GM23338 (cell line): ENCODE measurements around the gene ZNF77. TPM values are rescaled to one million over a fixed set of nuclear protein-coding genes. Genes with fewer than 3 reads are reported as not detected.

Experiments used
- ATAC-seq: fragments of 200-7000 bp; cut with Tn5 transposase; 3 replicates; pipeline ENCODE4 v1.9.1; 2020
- DNase-seq: peaks from one replicate; pipeline ENCODE4 v3.0.0-alpha.2; 2015; ENCODE audit warnings: low spot score
- H2AFZ ChIP-seq: fragments of 200-600 bp; sonication (generic); 2 replicates; pipeline ENCODE4 v1.8.0; 2016; ENCODE audit warnings: antibody characterized with exemption, mild to moderate bottlenecking, moderate library complexity
- H3F3A ChIP-seq: fragments of 200-600 bp; sonication (generic); replicated peaks from 2 replicates; pipeline ENCODE4 v1.8.0; 2017; ENCODE audit warnings: antibody characterized with exemption, mixed run types, low read depth
- H3K27ac ChIP-seq: fragments of 200-600 bp; sonication (generic); 2 replicates; pipeline ENCODE4 v1.6.1; 2016; ENCODE audit warnings: low read depth
- H3K27me3 ChIP-seq: fragments of 200-600 bp; sonication (generic); 2 replicates; pipeline ENCODE4 v1.8.0; 2016; ENCODE audit warnings: mild to moderate bottlenecking, mixed run types, moderate library complexity; ENCODE audit not compliant: insufficient read depth
- H3K36me3 ChIP-seq: fragments of 200-600 bp; sonication (generic); 2 replicates; pipeline ENCODE4 v1.8.0; 2016; ENCODE audit warnings: mild to moderate bottlenecking; ENCODE audit not compliant: insufficient read depth
- H3K4me1 ChIP-seq: fragments of 200-600 bp; sonication (generic); 2 replicates; pipeline ENCODE4 v1.8.0; 2016; ENCODE audit warnings: mild to moderate bottlenecking, moderate library complexity; ENCODE audit not compliant: insufficient read depth
- H3K4me2 ChIP-seq: fragments of 200-600 bp; sonication (generic); 2 replicates; pipeline ENCODE4 v1.7.1; 2017; ENCODE audit warnings: mixed run types
- H3K4me3 ChIP-seq: fragments of 200-600 bp; sonication (generic); 2 replicates; pipeline ENCODE4 v1.6.1; 2016; ENCODE audit warnings: mixed run types
- H3K79me2 ChIP-seq: fragments of 200-600 bp; sonication (generic); replicated peaks from 2 replicates; pipeline ENCODE4 v1.8.0; 2017; ENCODE audit warnings: mild to moderate bottlenecking; ENCODE audit not compliant: insufficient read depth
- H3K9me2 ChIP-seq: fragments of 200-600 bp; sonication (generic); 2 replicates; pipeline ENCODE4 v1.8.0; 2017; ENCODE audit not compliant: insufficient read depth
- H4K20me1 ChIP-seq: fragments of 200-600 bp; sonication (generic); replicated peaks from 2 replicates; pipeline ENCODE4 v1.8.0; 2017; ENCODE audit warnings: mild to moderate bottlenecking; ENCODE audit not compliant: insufficient read depth
- H3K27ac Mint-ChIP-seq: 2 replicates; pipeline ENCODE4 v1.8.0; 2020; ENCODE audit warnings: inconsistent platforms, mild to moderate bottlenecking, moderate library complexity, mixed read lengths
- H3K27me3 Mint-ChIP-seq: 3 replicates; pipeline ENCODE4 v1.8.0; 2022; ENCODE audit warnings: low read depth, mild to moderate bottlenecking, moderate library complexity, mixed read lengths, inconsistent platforms; ENCODE audit not compliant: insufficient read depth, poor library complexity
- H3K36me3 Mint-ChIP-seq: 3 replicates; pipeline ENCODE4 v1.8.0; 2021; ENCODE audit warnings: low read depth, mild to moderate bottlenecking, inconsistent platforms, moderate library complexity, mixed read lengths
- H3K4me1 Mint-ChIP-seq: 3 replicates; pipeline ENCODE4 v1.8.0; 2020; ENCODE audit warnings: mild to moderate bottlenecking, inconsistent platforms, mixed read lengths
- H3K4me3 Mint-ChIP-seq: 3 replicates; pipeline ENCODE4 v1.8.0; 2021; ENCODE audit warnings: moderate library complexity, mild to moderate bottlenecking, inconsistent platforms, mixed read lengths
- H3K9me3 Mint-ChIP-seq: 3 replicates; pipeline ENCODE4 v1.8.0; 2020; ENCODE audit warnings: moderate library complexity, mild to moderate bottlenecking, inconsistent platforms, mixed read lengths
- EZH2 ChIP-seq: fragments of 200-600 bp; sonication (generic); IDR thresholded peaks from one replicate; pipeline ENCODE4 v1.8.0; 2017; ENCODE audit warnings: antibody characterized with exemption, mild to moderate bottlenecking, low read depth; ENCODE audit not compliant: unreplicated experiment
- EZH2phosphoT487 ChIP-seq: fragments of 200-600 bp; sonication (generic); IDR thresholded peaks from one replicate; pipeline ENCODE4 v1.8.1; 2018; ENCODE audit warnings: antibody characterized with exemption; ENCODE audit not compliant: unreplicated experiment
- NANOG ChIP-seq: IDR thresholded peaks from 2 replicates; pipeline ENCODE4 v1.6.1; 2016; ENCODE audit warnings: antibody characterized with exemption, borderline replicate concordance
- POLR2AphosphoS5 ChIP-seq: IDR thresholded peaks from 2 replicates; pipeline ENCODE4 v1.6.1; 2016; ENCODE audit warnings: antibody characterized with exemption, low read depth
- STAT1 ChIP-seq: IDR thresholded peaks from one replicate; pipeline ENCODE4 v1.6.1; 2016; ENCODE audit warnings: antibody characterized with exemption; ENCODE audit not compliant: unreplicated experiment
- ZNF114 ChIP-seq: fragments of 250-450 bp; sonication (Bioruptor Pico); IDR thresholded peaks from 2 replicates; pipeline ENCODE4 v1.5.0; 2020; ENCODE audit warnings: mild to moderate bottlenecking, moderate library complexity
- ZNF331 ChIP-seq: fragments of 250-450 bp; sonication (Bioruptor Pico); IDR thresholded peaks from 2 replicates; pipeline ENCODE4 v1.5.0; 2020; ENCODE audit warnings: low read depth, mild to moderate bottlenecking, moderate library complexity
- polyA plus RNA-seq: library from polyadenylated mRNA; unstranded; fragments of >200 nt; fragmentation: Nextera tagmentation; extraction: Ambion mirVana; gene quantifications from 2 replicates; pipeline ENCODE4 v1.2.1, GENCODE V29; 2016
- total RNA-seq: library from RNA; depleted of rRNA; stranded (reverse); fragments of >200 nt; shearing (Covaris generic); gene quantifications from 2 replicates; pipeline ENCODE4 v1.2.3, GENCODE V29; 2014
- TF ChIP-seq, protein P1 (sequence below): IDR thresholded peaks from one replicate; pipeline ENCODE4 v1.6.1; 2018; ENCODE audit warnings: antibody characterized with exemption; ENCODE audit not compliant: unreplicated experiment
- TF ChIP-seq, protein P2 (sequence below): fragments of 250-450 bp; sonication (Bioruptor Pico); IDR thresholded peaks from 2 replicates; pipeline ENCODE4 v1.5.0; 2020; ENCODE audit warnings: mild to moderate bottlenecking, moderate library complexity

Gene ZNF77
- total and polyA plus RNA-seq, 2 experiments from 2014 or later, result 3.3 to 4.5 TPM

DNA sequence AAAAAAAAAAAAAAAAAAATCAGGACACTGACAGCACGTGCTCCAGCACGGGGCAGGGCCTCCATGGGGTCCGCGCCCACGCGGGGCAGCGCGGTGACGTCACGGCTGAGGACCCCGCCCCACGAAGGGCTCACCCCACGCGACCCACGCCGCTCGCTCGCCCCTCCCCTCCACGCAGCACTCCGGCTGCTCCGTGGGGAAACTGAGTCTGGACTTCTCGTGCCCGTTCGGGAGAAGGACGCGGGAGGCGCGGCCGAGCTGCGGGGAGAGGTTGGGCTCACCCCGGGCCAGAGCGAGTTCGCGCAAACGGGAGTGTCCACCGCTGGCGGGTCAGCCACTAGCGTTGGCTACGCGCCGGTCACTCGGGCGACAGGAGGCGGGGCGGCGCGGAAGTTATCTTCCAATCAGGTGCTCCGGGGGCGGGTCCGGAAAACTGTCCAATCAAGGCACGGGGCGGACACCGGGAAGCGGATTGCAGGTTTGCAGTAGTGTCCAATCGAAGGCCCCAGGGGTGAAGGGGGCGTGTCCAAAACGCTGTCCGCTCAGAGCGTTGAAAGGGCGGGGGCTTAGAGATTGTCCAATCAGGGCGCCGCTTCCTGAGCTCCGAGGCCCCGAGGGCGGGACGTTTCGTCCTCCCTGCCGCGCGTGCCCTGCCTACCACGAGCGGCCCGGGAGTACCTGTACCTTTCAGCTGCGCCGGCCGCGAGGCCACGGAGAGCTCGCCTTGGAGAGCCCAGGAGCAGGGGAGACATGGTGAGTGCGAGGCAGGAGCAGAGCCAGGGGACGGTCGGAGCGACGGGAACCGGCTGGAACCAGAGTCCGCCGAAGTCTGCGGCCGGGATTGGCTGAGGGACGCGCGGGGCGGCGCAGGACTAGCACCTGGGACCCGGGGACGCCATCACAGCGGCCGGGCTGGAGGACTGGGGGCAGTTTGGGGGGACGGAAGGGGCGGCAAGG lies 44.2 kb downstream of the ZNF77 start, which contains the start of gene ZNF57:
ZNF57 (plus strand) TSS at position 633 of the 957 bp plus-strand sequence; CDS start at position 751, 118 bp downstream.
- H3K36me3 Mint-ChIP-seq, result peaks cover 30% of the 10 kb centered on the region
- H3K4me1 Mint-ChIP-seq, result no peaks in the 10 kb centered on the region
- DNase-seq, result peak; percentile 100
- Histone ChIP-seq H3K27me3 (no peaks in the 10 kb centered on the region), H3K79me2 (peaks cover 43% of the 10 kb centered on the region), H3F3A (no peaks in the 10 kb centered on the region), H3K9me2 (no peaks in the 10 kb centered on the region), H3K4me3 (peak within 1 kb of the TSS; percentile 78), H3K27ac (no peak within 1 kb of the TSS), H3K36me3 (no peaks in the 10 kb centered on the region), H4K20me1 (no peaks in the 10 kb centered on the region; the same call in none of the 2 replicates), H2AFZ (no peak within 1 kb of the TSS), H3K4me2 (peak within 1 kb of the TSS; percentile 80), H3K4me1 (no peaks in the 10 kb centered on the region)
- TF ChIP-seq POLR2AphosphoS5, result peak; percentile 73
- TF ChIP-seq EZH2phosphoT487, result no peak
- peak within 1 kb of the TSS; percentile 37; the same call in 2 of the 3 replicates for H3K4me3 Mint-ChIP-seq
- peak; percentile 42 for ATAC-seq
- H3K9me3 Mint-ChIP-seq, result peaks cover 77% of the 10 kb centered on the region
- H3K27me3 Mint-ChIP-seq, result peaks cover 2% of the 10 kb centered on the region
- H3K27ac Mint-ChIP-seq, result no peak within 1 kb of the TSS

DNA sequence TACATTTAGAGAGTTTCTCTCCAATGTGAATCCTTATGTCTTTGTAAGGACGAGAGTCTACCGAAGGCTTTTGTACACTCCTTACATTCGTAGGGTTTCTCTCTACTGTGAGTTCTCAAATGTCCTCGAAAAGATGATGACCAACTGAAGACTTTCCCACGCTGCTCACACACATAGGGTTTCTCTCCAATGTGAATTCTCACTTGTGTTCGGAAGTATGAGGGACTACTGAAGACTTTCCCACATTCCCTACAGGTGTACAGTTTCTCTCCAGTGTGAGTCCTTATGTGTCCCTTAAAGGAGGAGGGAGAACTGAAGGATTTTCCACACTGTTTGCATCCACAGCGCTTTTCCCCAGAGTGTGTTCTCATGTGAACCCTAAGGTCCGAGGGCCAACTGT lies 48.1 kb downstream of the ZNF77 start:
- Mint-ChIP-seq H3K36me3 (peaks cover 22% of the 10 kb centered on the region), H3K27me3 (no peaks in the 10 kb centered on the region), H3K4me3 (no peak overlapping the region), H3K4me1 (no peaks in the 10 kb centered on the region), H3K9me3 (peaks cover 80% of the 10 kb centered on the region), H3K27ac (no peak overlapping the region)
- Histone ChIP-seq H3K4me3 (no peak overlapping the region), H3K4me1 (no peaks in the 10 kb centered on the region), H3K4me2 (no peak overlapping the region), H3K36me3 (no peaks in the 10 kb centered on the region), H3K79me2 (peaks cover 5% of the 10 kb centered on the region), H3K9me2 (no peaks in the 10 kb centered on the region), H3K27ac (no peak overlapping the region), H2AFZ (no peak overlapping the region), H4K20me1 (no peaks in the 10 kb centered on the region), H3F3A (no peaks in the 10 kb centered on the region), H3K27me3 (no peaks in the 10 kb centered on the region)
- no peak for ATAC-seq
- no peak for DNase-seq
- no peak for TF ChIP-seq STAT1
- TF ChIP-seq EZH2, result no peak
- TF ChIP-seq, protein P1, sequence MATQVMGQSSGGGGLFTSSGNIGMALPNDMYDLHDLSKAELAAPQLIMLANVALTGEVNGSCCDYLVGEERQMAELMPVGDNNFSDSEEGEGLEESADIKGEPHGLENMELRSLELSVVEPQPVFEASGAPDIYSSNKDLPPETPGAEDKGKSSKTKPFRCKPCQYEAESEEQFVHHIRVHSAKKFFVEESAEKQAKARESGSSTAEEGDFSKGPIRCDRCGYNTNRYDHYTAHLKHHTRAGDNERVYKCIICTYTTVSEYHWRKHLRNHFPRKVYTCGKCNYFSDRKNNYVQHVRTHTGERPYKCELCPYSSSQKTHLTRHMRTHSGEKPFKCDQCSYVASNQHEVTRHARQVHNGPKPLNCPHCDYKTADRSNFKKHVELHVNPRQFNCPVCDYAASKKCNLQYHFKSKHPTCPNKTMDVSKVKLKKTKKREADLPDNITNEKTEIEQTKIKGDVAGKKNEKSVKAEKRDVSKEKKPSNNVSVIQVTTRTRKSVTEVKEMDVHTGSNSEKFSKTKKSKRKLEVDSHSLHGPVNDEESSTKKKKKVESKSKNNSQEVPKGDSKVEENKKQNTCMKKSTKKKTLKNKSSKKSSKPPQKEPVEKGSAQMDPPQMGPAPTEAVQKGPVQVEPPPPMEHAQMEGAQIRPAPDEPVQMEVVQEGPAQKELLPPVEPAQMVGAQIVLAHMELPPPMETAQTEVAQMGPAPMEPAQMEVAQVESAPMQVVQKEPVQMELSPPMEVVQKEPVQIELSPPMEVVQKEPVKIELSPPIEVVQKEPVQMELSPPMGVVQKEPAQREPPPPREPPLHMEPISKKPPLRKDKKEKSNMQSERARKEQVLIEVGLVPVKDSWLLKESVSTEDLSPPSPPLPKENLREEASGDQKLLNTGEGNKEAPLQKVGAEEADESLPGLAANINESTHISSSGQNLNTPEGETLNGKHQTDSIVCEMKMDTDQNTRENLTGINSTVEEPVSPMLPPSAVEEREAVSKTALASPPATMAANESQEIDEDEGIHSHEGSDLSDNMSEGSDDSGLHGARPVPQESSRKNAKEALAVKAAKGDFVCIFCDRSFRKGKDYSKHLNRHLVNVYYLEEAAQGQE, result no peak
- no peak for TF ChIP-seq POLR2AphosphoS5
- no peak for TF ChIP-seq NANOG
- TF ChIP-seq, protein P2, sequence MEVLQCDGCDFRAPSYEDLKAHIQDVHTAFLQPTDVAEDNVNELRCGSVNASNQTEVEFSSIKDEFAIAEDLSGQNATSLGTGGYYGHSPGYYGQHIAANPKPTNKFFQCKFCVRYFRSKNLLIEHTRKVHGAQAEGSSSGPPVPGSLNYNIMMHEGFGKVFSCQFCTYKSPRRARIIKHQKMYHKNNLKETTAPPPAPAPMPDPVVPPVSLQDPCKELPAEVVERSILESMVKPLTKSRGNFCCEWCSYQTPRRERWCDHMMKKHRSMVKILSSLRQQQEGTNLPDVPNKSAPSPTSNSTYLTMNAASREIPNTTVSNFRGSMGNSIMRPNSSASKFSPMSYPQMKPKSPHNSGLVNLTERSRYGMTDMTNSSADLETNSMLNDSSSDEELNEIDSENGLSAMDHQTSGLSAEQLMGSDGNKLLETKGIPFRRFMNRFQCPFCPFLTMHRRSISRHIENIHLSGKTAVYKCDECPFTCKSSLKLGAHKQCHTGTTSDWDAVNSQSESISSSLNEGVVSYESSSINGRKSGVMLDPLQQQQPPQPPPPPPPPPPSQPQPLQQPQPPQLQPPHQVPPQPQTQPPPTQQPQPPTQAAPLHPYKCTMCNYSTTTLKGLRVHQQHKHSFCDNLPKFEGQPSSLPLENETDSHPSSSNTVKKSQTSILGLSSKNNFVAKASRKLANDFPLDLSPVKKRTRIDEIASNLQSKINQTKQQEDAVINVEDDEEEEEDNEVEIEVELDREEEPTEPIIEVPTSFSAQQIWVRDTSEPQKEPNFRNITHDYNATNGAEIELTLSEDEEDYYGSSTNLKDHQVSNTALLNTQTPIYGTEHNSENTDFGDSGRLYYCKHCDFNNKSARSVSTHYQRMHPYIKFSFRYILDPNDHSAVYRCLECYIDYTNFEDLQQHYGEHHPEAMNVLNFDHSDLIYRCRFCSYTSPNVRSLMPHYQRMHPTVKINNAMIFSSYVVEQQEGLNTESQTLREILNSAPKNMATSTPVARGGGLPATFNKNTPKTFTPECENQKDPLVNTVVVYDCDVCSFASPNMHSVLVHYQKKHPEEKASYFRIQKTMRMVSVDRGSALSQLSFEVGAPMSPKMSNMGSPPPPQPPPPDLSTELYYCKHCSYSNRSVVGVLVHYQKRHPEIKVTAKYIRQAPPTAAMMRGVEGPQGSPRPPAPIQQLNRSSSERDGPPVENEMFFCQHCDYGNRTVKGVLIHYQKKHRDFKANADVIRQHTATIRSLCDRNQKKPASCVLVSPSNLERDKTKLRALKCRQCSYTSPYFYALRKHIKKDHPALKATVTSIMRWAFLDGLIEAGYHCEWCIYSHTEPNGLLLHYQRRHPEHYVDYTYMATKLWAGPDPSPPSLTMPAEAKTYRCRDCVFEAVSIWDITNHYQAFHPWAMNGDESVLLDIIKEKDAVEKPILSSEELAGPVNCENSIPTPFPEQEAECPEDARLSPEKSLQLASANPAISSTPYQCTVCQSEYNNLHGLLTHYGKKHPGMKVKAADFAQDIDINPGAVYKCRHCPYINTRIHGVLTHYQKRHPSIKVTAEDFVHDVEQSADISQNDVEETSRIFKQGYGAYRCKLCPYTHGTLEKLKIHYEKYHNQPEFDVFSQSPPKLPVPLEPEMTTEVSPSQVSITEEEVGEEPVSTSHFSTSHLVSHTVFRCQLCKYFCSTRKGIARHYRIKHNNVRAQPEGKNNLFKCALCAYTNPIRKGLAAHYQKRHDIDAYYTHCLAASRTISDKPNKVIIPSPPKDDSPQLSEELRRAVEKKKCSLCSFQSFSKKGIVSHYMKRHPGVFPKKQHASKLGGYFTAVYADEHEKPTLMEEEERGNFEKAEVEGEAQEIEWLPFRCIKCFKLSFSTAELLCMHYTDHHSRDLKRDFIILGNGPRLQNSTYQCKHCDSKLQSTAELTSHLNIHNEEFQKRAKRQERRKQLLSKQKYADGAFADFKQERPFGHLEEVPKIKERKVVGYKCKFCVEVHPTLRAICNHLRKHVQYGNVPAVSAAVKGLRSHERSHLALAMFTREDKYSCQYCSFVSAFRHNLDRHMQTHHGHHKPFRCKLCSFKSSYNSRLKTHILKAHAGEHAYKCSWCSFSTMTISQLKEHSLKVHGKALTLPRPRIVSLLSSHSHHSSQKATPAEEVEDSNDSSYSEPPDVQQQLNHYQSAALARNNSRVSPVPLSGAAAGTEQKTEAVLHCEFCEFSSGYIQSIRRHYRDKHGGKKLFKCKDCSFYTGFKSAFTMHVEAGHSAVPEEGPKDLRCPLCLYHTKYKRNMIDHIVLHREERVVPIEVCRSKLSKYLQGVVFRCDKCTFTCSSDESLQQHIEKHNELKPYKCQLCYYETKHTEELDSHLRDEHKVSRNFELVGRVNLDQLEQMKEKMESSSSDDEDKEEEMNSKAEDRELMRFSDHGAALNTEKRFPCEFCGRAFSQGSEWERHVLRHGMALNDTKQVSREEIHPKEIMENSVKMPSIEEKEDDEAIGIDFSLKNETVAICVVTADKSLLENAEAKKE (CRISPR knock-in tag), result no peak
- no peak for TF ChIP-seq EZH2phosphoT487
- TF ChIP-seq ZNF114 (CRISPR knock-in tag), result no peak
- TF ChIP-seq ZNF331 (CRISPR knock-in tag), result no peak
